Neutrophil (primary cell): ENCODE data around the gene SMIM41.

ENCODE experiments used
- H3K27ac ChIP-seq: fragments of 200-600 bp; sonication (generic); 2 replicates; pipeline ENCODE4 v1.5.1; 2016; ENCODE audit warnings: mild to moderate bottlenecking, moderate library complexity
- H3K27me3 ChIP-seq: fragments of 200-600 bp; sonication (generic); 2 replicates; pipeline ENCODE4 v1.6.0; 2016; ENCODE audit warnings: mild to moderate bottlenecking
- H3K36me3 ChIP-seq: fragments of 200-600 bp; sonication (generic); 2 replicates; pipeline ENCODE4 v1.5.1; 2017
- H3K4me1 ChIP-seq, 2 experiments: fragments of 200-600 bp in 1 of 2; sonication (generic) in 1 of 2; 1 replicate in 1 of 2; 2 replicates in 1 of 2; pipeline versions ENCODE4 v1.5.1 to v1.6.1; 2013 to 2016; ENCODE audit warnings: low read depth in 1 of 2, low read length in 1 of 2, mild to moderate bottlenecking in 1 of 2, moderate library complexity in 1 of 2; ENCODE audit not compliant: control insufficient read depth in 1 of 2, insufficient read depth in 1 of 2
- H3K4me3 ChIP-seq, 2 experiments: fragments of 200-600 bp in 1 of 2; sonication (generic) in 1 of 2; 1 replicate in 1 of 2; 2 replicates in 1 of 2; pipeline ENCODE4 v1.5.1; 2013 to 2016; ENCODE audit warnings: low read depth in 1 of 2, low read length in 1 of 2, mild to moderate bottlenecking in 1 of 2, moderate library complexity in 1 of 2
- H3K9me3 ChIP-seq: fragments of 200-600 bp; sonication (generic); 2 replicates; pipeline ENCODE4 v1.5.1; 2016
- CTCF ChIP-seq: fragments of 200-600 bp; sonication (generic); IDR thresholded peaks from 2 replicates; pipeline ENCODE4 v1.5.1; 2016; ENCODE audit warnings: antibody characterized with exemption

Gene SMIM41

GRCh38 chr12:52046859-52047258 lies 32.6 kb upstream of the SMIM41 start:
- Histone ChIP-seq H3K27me3 (peaks cover 37% of the 10 kb centered on the region), H3K9me3 (no peaks in the 10 kb centered on the region), H3K4me1 (peaks cover 17 to 27% of the 10 kb centered on the region in 2 experiments), H3K4me3 (no peak overlapping the region), H3K36me3 (no peaks in the 10 kb centered on the region), H3K27ac (no peak overlapping the region)
- no peak for TF ChIP-seq CTCF

GRCh38 chr12:52049286-52049685 lies 30.2 kb upstream of the SMIM41 start:
- Histone ChIP-seq H3K4me1 (peaks cover 17 to 27% of the 10 kb centered on the region in 2 experiments), H3K27me3 (peaks cover 61% of the 10 kb centered on the region), H3K27ac (no peak overlapping the region), H3K36me3 (no peaks in the 10 kb centered on the region), H3K4me3 (no peak overlapping the region), H3K9me3 (no peaks in the 10 kb centered on the region)
- no peak for TF ChIP-seq CTCF

GRCh38 chr12:52049688-52050087 lies 29.8 kb upstream of the SMIM41 start:
- Histone ChIP-seq H3K27ac (no peak overlapping the region), H3K4me1 (peaks cover 17 to 27% of the 10 kb centered on the region in 2 experiments), H3K4me3 (no peak overlapping the region), H3K36me3 (no peaks in the 10 kb centered on the region), H3K9me3 (no peaks in the 10 kb centered on the region), H3K27me3 (peaks cover 62% of the 10 kb centered on the region)
- no peak for TF ChIP-seq CTCF

- Histone ChIP-seq H3K36me3 (no peaks in the 10 kb centered on the region), H3K9me3 (no peaks in the 10 kb centered on the region), H3K4me3 (peak overlapping the region; percentile 44 to 60), H3K27ac (no peak overlapping the region), H3K4me1 (peaks cover 17 to 27% of the 10 kb centered on the region in 2 experiments), H3K27me3 (peaks cover 62% of the 10 kb centered on the region)
- no peak for TF ChIP-seq CTCF
Measured at GRCh38 chr12:52050116-52050757, 29.3 kb upstream of the SMIM41 start.

- no peak within 1 kb of the TSS for H3K27ac ChIP-seq
- no peaks in the 10 kb centered on the region for H3K9me3 ChIP-seq
- peaks cover 12 to 23% of the 10 kb centered on the region in 2 experiments for H3K4me1 ChIP-seq
- H3K27me3 ChIP-seq, result peaks cover 62% of the 10 kb centered on the region
- no peaks in the 10 kb centered on the region for H3K36me3 ChIP-seq
- H3K4me3 ChIP-seq, result peak within 1 kb of the TSS; percentile 44 to 60
- peak; percentile 11 for TF ChIP-seq CTCF
Measured at GRCh38 chr12:52050758-52051541, 28.6 kb upstream of the SMIM41 start, which contains the start of gene NR4A1. Gene NR4A1 (plus strand): TSS chr12:52051442. CDS start chr12:52054329, 2,887 bp downstream.
